Activated effector memory CD4-positive, alpha-beta T cell treated with Interleukin-2 at 50 U/mL for 16 hours (primary cell): ENCODE results near the gene CGB7.
"Not testable (repeated sequence)": the region's sequence is repeated elsewhere in the genome, so short reads cannot be mapped to it uniquely, and the experiment has no call there.

Experiments
- DNase-seq: peaks from one replicate; pipeline ENCODE4 v3.0.0-alpha.2; 2020

CGB7 gene

DNA sequence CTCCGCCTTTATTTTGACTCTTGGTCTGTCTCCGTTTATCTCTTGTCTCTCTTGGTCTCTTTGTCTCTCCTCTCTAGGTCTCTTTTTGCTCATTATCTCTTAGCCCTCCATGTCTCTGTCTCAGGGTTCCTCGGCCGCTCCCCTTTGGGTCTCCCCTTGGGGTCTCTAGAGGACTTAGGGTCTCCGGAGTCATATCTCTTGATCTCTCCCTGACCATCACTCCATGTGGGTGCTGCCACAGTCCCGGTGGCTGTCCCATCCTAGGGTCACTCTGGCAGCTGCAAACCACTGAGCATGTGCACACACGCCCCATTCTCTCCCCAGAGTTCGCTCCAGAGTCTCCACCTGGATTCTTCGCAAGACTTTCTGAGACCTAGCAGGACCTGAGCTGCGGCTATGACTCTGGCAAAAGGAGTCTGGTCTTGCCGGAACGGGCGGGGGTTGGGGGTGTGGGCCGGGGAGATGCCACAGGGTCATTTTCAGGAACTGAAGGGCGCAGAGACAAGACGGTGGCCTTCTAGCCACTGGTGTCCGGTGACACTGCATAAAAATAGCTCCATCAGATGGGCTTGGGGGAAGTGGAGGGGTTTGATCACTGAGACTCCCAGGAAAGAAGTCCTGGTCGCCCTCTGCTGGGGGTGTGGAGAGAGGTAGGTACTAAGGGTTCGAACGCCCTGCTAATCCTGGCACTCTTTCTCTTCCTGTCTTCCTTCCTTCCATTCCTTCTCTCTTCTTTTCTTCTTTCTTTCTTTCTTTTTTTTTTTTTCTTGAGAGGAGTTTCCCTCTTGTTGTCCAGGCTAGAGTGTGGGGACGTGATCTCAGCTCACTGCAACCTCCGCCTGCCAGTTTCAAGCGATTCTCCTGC is 16.2 kb upstream of the CGB7 start:
- DNase-seq: no peak

GRCh38 chr19:49071860-49072547 is 14.5 kb upstream of the CGB7 start:
- no peak for DNase-seq

DNA sequence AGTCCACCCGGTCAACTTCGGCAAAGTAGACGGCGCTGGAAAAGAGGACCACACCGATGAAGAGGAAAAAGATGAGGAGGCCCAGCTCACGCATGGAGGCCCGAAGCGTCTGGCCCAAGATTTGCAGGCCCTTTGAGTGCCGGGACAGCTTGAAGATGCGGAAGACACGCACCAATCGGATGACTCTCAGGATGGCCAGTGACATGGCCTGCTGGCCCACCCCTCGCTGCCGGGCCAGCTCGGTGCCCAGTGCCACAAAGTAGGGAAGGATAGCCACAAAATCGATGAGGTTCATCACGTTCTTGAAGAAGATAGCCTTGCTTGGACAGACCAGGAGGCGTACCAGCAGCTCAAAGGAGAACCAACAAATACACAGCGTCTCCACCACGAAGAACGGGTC is 12.9 kb upstream of the CGB7 start:
- DNase-seq: no peak

GRCh38 chr19:49069026-49069425 is 11.5 kb upstream of the CGB7 start:
- DNase-seq: no peak

GRCh38 chr19:49067554-49067953 is 10.0 kb upstream of the CGB7 start:
- no peak for DNase-seq

- DNase-seq: no peak
Measured at GRCh38 chr19:49065905-49066512, 8.5 kb upstream of the CGB7 start.

- no peak for DNase-seq
Measured at GRCh38 chr19:49064768-49065611, 7.4 kb upstream of the CGB7 start, which contains the start of gene NTF4. Gene NTF4 (minus strand): TSS chr19:49064818. CDS start chr19:49061997, 2,821 bp downstream.

- no peak for DNase-seq
Measured at GRCh38 chr19:49064029-49064629, 6.6 kb upstream of the CGB7 start.

DNA sequence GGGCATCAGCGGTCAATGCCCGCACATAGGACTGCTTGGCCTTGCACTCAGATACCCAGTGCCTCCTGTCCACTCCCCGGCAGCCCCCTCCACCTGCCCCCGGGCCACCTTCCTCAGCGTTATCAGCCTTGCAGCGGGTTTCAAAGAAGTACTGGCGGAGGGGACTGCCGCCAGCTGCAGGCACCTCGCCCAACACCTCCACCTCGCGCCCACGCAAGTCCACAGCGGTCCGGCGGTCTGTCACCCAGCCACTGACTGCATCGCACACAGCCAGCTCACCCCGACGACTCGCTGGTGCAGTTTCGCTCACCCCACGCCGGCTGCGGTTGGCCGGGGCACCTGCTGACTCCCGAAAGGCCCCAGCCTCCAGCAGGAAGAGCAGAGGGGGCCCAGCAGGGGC is 3.9 kb upstream of the CGB7 start:
- DNase-seq: no peak

- DNase-seq: no peak
Measured at GRCh38 chr19:49061000-49061399, 3.5 kb upstream of the CGB7 start.

- no peak for DNase-seq
Measured at GRCh38 chr19:49059053-49059452, 1.5 kb upstream of the CGB7 start.

- DNase-seq: no peak
Measured at GRCh38 chr19:49058562-49058961, 1.0 kb upstream of the CGB7 start.

DNA sequence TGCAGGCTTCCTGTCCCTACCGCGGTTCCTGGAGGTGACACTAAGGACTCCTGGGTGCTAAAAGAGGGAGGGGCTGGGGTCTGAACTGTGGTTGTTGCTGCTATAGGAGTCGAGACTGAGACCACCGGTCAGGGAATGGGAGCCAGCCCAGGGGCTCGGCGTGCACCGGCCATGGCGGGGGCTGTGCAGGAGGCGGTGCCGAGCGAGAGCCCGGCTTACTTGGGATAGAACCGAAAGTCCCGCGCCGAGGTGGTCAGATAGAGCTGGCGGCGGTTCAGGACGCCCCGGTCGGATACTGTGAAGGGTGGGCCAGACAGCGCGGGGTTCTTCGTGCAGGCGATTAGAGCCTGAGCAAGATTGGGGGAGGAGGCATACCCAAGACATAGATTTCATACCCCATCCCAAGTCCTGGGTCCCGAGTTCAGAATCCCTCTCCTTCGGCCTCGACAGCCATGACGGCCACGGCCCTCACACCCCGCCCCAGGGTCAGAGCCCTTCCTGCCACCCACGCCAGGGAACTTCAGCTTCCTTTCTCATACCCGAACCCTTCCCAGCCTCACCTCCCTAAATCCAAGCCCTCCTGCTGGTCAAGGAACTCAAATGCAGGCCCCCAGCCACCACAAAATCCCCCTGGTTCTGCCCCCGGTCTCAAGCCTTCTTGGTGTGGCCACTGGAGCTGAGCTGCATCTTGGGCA is 500 bp downstream of the CGB7 start:
- DNase-seq: not testable (repeated sequence)

- DNase-seq: peak; percentile 44
Measured at GRCh38 chr19:49056101-49056901, 1.2 kb downstream of the CGB7 start.

DNA sequence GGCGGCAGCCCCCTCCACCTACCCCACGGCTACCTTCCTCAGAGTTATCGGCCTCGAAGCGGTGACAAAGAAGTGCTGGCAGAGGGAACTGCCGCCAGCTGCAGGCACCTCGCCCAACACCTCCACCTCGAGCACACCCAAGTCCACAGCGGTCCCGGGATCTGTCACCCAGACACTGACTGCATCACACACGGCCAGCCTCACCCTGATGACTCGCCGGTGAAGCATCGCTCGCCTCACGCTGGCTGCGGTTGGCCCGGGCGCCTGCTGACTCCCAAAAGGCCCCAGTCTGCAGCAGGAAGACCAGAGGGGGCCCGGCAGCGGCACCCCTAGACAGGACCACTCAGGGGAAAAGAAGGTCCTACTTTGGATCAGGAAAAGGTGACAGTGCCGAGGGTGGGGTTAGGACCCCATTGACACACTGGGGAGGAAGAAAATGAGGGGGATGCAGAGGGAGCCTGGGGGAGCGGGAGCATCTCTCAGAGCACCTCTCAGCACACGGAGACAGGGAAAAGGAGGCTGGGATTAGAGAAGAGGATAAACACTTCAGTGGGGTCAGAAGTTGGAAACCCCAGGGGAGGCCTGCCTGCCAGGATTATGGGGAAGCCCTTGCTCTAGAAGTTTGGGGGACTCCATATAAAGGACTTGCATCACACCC is 7.0 kb downstream of the CGB7 start:
- DNase-seq: not testable (repeated sequence)

DNA sequence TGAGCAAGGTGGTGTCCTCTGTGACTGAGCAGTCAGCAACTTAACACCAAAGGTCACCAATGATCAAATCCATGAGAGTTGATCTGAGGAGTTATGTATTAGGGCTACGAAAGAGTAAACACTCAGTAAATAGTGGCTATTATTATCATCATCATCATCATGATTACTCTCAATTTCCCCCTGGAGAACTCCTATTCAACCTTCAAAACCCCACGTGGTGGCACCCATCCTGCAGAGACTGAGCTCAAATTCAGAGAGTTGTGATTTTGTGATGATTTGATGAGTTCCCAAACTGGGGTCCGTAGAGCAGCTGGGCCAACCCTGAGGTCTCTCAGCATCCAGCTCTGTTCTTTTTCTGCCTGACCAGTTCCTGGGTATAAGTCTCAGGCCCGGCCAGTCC is 7.7 kb downstream of the CGB7 start:
- DNase-seq: not testable (repeated sequence)

DNA sequence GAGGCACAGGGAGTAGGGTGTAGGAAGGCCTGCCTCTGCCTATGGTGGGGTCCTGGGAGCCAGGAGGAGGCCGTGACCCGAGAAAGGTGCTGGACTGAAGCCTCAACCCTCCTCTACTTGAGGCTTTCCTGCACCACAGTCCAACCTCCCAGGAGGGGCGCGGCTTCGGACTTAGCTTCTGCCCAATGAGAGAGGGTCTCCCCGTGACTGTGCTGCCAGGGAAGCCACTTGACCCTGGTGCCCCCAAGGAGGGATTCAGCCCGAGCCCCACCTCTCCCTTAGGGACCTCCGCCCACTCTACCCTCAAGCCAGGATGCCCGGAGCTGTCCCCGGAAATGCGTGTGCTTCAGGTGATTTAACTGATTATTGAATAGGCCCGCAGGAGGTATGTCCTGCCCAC is 8.5 kb downstream of the CGB7 start, which contains the start of gene CGB8:
TSS of gene CGB8 (minus strand) at position 101 of the 400 bp plus-strand sequence. CDS start 372 bp downstream, outside the sequence.
- not testable (repeated sequence) for DNase-seq

DNA sequence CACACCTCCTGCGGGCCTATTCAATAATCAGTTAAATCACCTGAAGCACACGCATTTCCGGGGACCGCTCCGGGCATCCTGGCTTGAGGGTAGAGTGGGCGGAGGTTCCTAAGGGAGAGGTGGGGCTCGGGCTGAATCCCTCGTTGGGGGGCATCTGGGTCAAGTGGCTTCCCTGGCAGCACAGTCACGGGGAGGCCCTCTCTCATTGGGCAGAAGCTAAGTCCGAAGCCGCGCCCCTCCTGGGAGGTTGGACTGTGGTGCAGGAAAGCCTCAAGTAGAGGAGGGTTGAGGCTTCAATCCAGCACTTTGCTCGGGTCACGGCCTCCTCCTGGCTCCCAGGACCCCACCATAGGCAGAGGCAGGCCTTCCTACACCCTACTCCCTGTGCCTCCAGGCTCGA is 14.0 kb downstream of the CGB7 start, which contains the start of gene CGB5:
TSS of gene CGB5 (plus strand) at position 301 of the 400 bp plus-strand sequence. CDS start 362 bp downstream, outside the sequence.
- not testable (repeated sequence) for DNase-seq

GRCh38 chr19:49042666-49043065 is 14.9 kb downstream of the CGB7 start:
- DNase-seq: not testable (repeated sequence)

DNA sequence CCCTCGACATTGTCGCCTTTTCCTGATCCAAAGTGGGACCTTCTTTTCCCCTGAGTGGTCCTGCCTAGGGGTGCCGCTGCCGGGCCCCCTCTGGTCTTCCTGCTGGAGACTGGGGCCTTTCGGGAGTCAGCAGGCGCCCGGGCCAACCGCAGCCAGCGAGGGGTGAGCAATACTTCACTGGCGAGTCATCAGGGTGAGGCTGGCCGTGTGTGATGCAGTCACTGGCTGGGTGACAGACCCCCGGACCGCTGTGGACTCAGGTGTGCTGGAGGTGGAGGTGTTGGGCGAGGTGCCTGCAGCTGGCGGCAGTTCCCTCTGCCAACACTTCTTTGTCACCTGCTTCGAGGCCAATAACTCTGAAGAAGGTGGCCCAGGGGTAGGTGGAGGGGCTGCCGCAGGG is 15.4 kb downstream of the CGB7 start:
- no peak for DNase-seq
